ENCODE data around the gene HDAC9. TPM values are rescaled to one million over a fixed set of nuclear protein-coding genes. Genes with fewer than 3 reads are reported as not detected.

Gene HDAC9
- polyA plus RNA-seq, 3 donors, result 41.7 to 51.2 (median 44.2) TPM

- no peaks in the 10 kb centered on the region for H3K27me3 ChIP-seq (ENCODE audit: control insufficient read depth in 2 of 2, insufficient read depth in 2 of 2, low read length in 2 of 2)
- no peak overlapping the region for H2AFZ ChIP-seq (ENCODE audit: insufficient read depth, low read depth, low read length, poor library complexity, severe bottlenecking)
- no peak overlapping the region for H3K4me2 ChIP-seq (replicated peaks; ENCODE audit: extremely low read depth, low read length, poor library complexity, severe bottlenecking)
- peaks cover 0 to under 1% of the 10 kb centered on the region in 2 donors for H3K9me3 ChIP-seq (replicated peaks in 1 of 2; ENCODE audit: control insufficient read depth in 1 of 2, insufficient read depth in 1 of 2, low read length in 2 of 2)
- H3K9ac ChIP-seq (ENCODE audit: insufficient read depth, low read length, poor library complexity, severe bottlenecking), result no peak overlapping the region
- H3K4me3 ChIP-seq (replicated peaks in 1 of 3; ENCODE audit: low read depth in 2 of 3, low read length in 3 of 3), result no peak overlapping the region
- no peaks in the 10 kb centered on the region for H3K4me1 Mint-ChIP-seq
- H3K27ac ChIP-seq (ENCODE audit: low read depth in 1 of 2, low read length in 2 of 2), result no peak overlapping the region
- no peaks in the 10 kb centered on the region for H3K4me1 ChIP-seq (ENCODE audit: control insufficient read depth in 1 of 2, insufficient read depth in 2 of 2, low read length in 2 of 2)
- H3K36me3 Mint-ChIP-seq, result peaks cover 0 to 1% of the 10 kb centered on the region in 2 donors
- H3K27me3 Mint-ChIP-seq (ENCODE audit: low read depth in 3 of 3), result peaks cover 0 to 1% (median 0%) of the 10 kb centered on the region in 3 donors
- DNase-seq, result no peak
- no peaks in the 10 kb centered on the region for H3K36me3 ChIP-seq (replicated peaks in 1 of 2; ENCODE audit: control insufficient read depth in 1 of 2, insufficient read depth in 2 of 2, low read length in 2 of 2)
- H3K79me2 ChIP-seq (ENCODE audit: insufficient read depth, low read length), result no peaks in the 10 kb centered on the region
- no peak for TF ChIP-seq CTCF (IDR thresholded peaks at IDR 0.05)
- H3K9me3 Mint-ChIP-seq, result peaks cover 0 to 12% (median 5%) of the 10 kb centered on the region in 7 donors
- 94% methylated on average over 9 of the region's 13 CpGs for WGBS (ENCODE audit: insufficient coverage)
- H3K4me3 Mint-ChIP-seq, result no peak overlapping the region
- H3K27ac Mint-ChIP-seq, result no peak overlapping the region
- H4K20me1 ChIP-seq (ENCODE audit: insufficient read depth, low read length), result no peaks in the 10 kb centered on the region
- intact Hi-C loops (cut with micrococcal nuclease), result no loop called here
These were observed 297.5 kb downstream of the HDAC9 start for GRCh38 chr7:18792871-18793595.

DNA sequence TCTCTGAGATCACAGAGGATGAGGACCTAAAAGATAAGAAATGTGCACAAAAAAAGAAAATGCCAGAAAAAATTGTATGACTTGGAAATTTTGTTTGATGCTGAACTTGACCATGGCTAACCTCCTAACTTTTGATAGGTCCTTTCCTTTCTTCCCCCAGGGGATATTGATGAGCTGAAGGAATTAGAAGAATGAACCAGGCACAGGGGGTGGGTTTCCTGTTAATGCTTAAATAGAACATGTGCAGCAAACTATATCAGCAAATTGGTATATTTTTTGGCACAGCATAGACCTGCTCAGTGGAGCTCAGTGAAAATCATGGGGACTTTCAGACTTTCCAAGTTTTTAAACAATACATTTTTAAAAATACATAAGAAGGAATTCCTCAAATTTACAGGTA lies 300.7 kb downstream of the HDAC9 start:
- Mint-ChIP-seq H3K4me1 (no peaks in the 10 kb centered on the region), H3K27me3 (ENCODE audit: low read depth in 3 of 3) (peaks cover 0 to 1% (median 0%) of the 10 kb centered on the region in 3 donors), H3K36me3 (no peaks in the 10 kb centered on the region), H3K9me3 (peaks cover 0 to 3% (median 0%) of the 10 kb centered on the region in 7 donors), H3K4me3 (no peak overlapping the region), H3K27ac (no peak overlapping the region)
- no peaks in the 10 kb centered on the region for H3K79me2 ChIP-seq (ENCODE audit: insufficient read depth, low read length)
- no peak for TF ChIP-seq CTCF (IDR thresholded peaks at IDR 0.05)
- no peak overlapping the region for H3K27ac ChIP-seq (ENCODE audit: low read depth in 1 of 2, low read length in 2 of 2)
- no peaks in the 10 kb centered on the region for H3K36me3 ChIP-seq (replicated peaks in 1 of 2; ENCODE audit: control insufficient read depth in 1 of 2, insufficient read depth in 2 of 2, low read length in 2 of 2)
- intact Hi-C loops (cut with micrococcal nuclease), result no loop called here
- H2AFZ ChIP-seq (ENCODE audit: insufficient read depth, low read depth, low read length, poor library complexity, severe bottlenecking), result no peak overlapping the region
- H3K27me3 ChIP-seq (ENCODE audit: control insufficient read depth in 2 of 2, insufficient read depth in 2 of 2, low read length in 2 of 2), result no peaks in the 10 kb centered on the region
- no peak overlapping the region for H3K4me3 ChIP-seq (replicated peaks in 1 of 3; ENCODE audit: low read depth in 2 of 3, low read length in 3 of 3)
- no peaks in the 10 kb centered on the region for H4K20me1 ChIP-seq (ENCODE audit: insufficient read depth, low read length)
- no peak overlapping the region for H3K4me2 ChIP-seq (replicated peaks; ENCODE audit: extremely low read depth, low read length, poor library complexity, severe bottlenecking)
- H3K4me1 ChIP-seq (ENCODE audit: control insufficient read depth in 1 of 2, insufficient read depth in 2 of 2, low read length in 2 of 2), result no peaks in the 10 kb centered on the region
- no peak for DNase-seq
- no peaks in the 10 kb centered on the region for H3K9me3 ChIP-seq (replicated peaks in 1 of 2; ENCODE audit: control insufficient read depth in 1 of 2, insufficient read depth in 1 of 2, low read length in 2 of 2)
- no peak overlapping the region for H3K9ac ChIP-seq (ENCODE audit: insufficient read depth, low read length, poor library complexity, severe bottlenecking)
